Measurements from ENCODE around the gene GTF2F2.
"Not testable (repeated sequence)": the region's sequence is repeated elsewhere in the genome, so short reads cannot be mapped to it uniquely, and the experiment has no call there.

GTF2F2 gene

GRCh38 chr13:45178349-45179162 lies 58.2 kb downstream of the GTF2F2 start:
- peak in 1 of 2 donors; percentile 2 for DNase-seq (ENCODE audit: extremely low read depth in 1 of 2, low read depth in 1 of 2)

DNA sequence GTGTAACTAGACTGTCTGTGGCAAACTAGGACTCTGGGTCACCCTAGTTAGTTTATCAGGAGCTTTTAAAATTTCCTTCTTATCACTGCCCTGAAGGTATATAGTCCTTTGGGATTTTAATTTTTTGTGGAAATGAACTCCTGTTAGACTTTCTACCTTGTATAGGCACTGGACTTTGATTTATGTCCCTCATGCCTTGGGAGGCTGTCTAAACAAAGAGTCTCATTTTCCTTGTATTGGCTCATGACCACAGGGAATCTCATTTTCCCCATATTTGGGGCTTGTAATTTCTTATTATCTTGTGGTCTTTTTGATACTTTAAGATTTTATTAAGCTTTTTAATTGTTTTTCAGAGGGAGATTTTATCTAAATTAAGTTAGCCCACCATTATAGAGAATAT lies 59.1 kb downstream of the GTF2F2 start:
- DNase-seq (ENCODE audit: extremely low read depth in 1 of 2, low read depth in 1 of 2): no peak

- DNase-seq (ENCODE audit: extremely low read depth in 1 of 2, low read depth in 1 of 2): no peak
Observed at GRCh38 chr13:45180303-45180702, 60.0 kb downstream of the GTF2F2 start.

DNA sequence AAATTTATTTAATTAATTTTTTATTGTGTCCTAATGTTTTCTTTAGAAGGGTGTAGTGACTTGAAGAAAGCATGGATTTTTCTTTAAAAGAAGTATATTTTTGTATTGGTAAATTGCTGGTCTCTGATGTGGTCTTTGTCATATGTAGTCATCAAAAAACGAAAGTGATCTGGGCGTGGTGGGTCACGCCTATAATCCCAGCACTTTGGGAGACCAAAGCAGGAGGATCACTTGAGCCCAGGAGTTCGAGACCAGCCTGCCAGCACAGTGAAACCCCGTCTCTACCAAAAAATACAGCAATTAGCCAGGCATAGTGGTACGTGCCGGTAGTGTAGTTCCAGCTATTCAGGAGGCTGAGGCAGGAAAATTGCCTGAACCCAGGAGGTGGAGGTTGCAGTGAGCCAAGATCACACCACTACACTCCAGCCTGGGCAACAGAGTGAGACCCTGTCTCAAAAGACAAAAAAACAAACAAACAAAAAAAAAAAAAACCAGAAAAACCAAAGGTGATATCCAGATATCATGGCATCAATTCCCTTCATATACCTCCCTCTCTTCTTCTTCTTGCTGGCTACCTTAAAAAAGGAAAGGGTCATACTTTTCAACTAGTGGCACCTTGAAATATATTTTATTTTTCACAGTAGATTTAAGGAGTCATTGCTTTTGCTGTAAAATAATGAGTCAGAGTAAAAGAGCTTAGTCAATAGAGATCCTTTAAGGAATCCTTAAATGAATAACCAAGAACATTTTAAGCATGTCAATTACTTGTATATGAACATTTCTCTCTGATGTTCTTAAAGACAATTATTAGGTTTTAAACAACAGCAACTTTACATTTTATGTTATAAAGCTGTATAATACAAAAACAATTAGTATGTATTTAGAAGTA lies 60.6 kb downstream of the GTF2F2 start:
- DNase-seq (ENCODE audit: extremely low read depth in 1 of 2, low read depth in 1 of 2): no peak

GRCh38 chr13:45184693-45185092 lies 64.4 kb downstream of the GTF2F2 start:
- DNase-seq (ENCODE audit: extremely low read depth in 1 of 2, low read depth in 1 of 2): no peak

DNA sequence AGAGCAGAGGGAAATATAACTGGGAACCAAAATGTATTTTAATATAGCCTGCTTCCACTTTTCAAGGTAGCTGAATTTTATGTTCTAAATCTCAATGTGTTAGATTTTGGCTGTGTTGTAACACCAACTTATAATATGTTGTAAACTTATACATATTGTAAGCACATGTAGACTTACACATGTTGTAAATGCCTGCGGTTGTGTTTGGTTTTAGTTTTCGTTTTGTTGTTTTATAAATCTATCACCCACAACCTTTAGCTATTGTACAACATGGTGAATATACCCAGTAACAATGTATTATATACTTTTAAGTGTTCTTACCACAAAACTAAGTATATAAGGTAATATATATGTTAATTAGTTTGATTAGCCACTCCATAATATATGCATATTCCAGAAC lies 65.0 kb downstream of the GTF2F2 start:
- no peak for DNase-seq (ENCODE audit: extremely low read depth in 1 of 2, low read depth in 1 of 2)

- not testable (repeated sequence) for DNase-seq (ENCODE audit: extremely low read depth in 1 of 2, low read depth in 1 of 2)
Observed at GRCh38 chr13:45189077-45189476, 68.8 kb downstream of the GTF2F2 start.

- DNase-seq (ENCODE audit: extremely low read depth in 1 of 2, low read depth in 1 of 2): not testable (repeated sequence)
Observed at GRCh38 chr13:45189511-45189910, 69.2 kb downstream of the GTF2F2 start.

- DNase-seq (ENCODE audit: extremely low read depth in 1 of 2, low read depth in 1 of 2): no peak
Observed at GRCh38 chr13:45191874-45192273, 71.6 kb downstream of the GTF2F2 start.

DNA sequence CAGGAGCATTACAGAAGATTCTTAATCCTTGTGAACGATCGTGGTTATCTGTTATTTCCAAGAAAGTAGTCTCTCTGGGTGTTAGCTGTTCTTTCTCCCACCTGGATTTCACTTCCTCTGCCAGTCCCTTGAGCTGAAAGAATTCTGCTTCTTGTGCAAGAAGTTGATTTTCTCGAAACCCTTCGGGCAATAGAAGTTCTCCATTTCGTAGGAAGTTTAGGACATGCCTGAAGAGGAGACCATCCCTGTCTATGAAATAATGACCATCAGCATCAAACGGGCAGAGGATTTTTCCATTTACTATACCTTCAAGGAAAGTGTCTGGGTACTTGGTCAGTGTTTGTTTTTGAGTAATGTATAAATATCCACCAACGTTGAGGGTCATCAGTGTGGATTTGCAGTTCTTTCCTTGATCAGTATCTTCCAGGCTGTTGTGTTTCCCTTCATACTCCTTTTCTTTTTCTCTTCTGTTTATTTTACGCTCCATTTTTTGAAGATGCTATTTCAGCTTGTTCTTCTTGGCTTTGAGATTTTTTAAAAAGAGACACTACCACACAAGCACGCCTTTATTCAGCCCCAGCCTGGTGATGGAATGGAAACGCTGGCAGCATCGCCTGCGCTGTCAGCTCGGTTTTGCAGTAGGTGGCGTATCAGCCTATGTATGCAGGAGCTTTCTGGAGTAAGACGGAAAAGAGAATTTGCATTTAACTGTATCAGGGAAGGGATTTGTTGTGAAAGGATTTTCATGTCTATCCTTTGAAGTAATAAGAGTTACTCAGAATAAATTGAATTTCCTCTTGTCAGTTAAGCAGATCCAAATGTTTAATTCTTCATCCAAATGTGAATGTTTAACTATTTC lies 74.0 kb downstream of the GTF2F2 start:
- no peak for DNase-seq (ENCODE audit: extremely low read depth in 1 of 2, low read depth in 1 of 2)

DNA sequence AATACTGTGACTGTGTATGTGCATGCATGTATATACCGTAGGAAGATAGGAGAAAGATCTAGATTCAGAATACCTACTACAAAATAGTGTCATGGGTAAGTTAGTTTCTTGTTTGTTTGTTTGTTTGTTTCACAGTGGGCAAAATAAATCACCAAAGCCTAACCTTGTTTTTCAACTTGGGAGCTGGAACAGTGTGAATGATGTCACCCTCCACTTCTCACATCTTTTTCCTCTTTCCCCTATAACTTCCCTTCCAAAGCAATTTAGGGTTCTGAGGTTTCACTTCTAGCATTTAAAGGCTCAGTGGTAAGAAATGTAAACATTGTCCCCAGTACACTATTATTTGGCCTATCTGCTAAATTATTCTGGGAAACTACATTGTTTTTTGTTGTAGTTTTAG lies 75.1 kb downstream of the GTF2F2 start:
- no peak for DNase-seq (ENCODE audit: extremely low read depth in 1 of 2, low read depth in 1 of 2)

GRCh38 chr13:45196096-45196495 lies 75.8 kb downstream of the GTF2F2 start:
- DNase-seq (ENCODE audit: extremely low read depth in 1 of 2, low read depth in 1 of 2): no peak

- no peak for DNase-seq (ENCODE audit: extremely low read depth in 1 of 2, low read depth in 1 of 2)
Observed at GRCh38 chr13:45196622-45197021, 76.3 kb downstream of the GTF2F2 start.

DNA sequence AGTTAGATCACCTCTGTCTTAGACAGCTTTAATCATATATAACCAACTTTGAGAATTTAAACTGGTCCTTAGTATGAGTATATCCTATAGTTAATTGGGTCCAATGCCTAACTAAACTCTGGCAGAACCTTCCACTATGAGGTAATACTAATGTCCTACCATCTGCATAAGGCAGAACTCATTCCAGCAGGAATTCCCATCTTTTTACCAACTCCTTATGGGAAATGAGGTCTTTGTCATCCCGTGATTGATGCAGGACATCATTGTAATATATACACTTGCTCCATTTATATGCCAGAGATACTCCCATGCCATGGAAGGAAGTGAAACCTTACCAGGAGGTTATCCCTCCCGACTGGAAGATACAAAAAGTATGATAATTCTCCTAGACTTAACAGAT lies 77.7 kb downstream of the GTF2F2 start:
- DNase-seq (ENCODE audit: extremely low read depth in 1 of 2, low read depth in 1 of 2): no peak

GRCh38 chr13:45198924-45199323 lies 78.6 kb downstream of the GTF2F2 start:
- no peak for DNase-seq (ENCODE audit: extremely low read depth in 1 of 2, low read depth in 1 of 2)

DNA sequence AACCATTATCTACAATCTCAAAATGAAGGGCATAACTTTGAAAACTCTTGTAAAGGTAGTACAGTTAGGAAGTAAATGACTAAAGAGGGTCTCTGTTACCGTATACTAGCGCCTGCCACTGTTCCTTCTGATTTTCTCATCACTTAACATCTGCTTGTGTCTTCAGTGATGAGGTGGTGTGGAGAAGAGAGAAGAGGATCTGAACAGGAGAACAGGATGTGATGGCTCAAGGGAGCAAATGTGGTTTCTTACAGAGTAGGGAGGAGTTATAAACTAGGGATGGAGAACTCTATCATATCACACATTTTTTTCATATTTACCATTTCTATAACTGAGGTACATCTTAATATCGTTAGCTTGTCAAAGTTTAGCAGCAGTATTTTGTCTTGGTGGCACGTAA lies 79.4 kb downstream of the GTF2F2 start:
- no peak for DNase-seq (ENCODE audit: extremely low read depth in 1 of 2, low read depth in 1 of 2)

GRCh38 chr13:45200701-45201232 lies 80.5 kb downstream of the GTF2F2 start, which contains the start of gene KCTD4:
TSS of gene KCTD4 (minus strand) at chr13:45201045. CDS start at chr13:45194567, 6,478 bp downstream.
- DNase-seq (ENCODE audit: extremely low read depth in 1 of 2, low read depth in 1 of 2): no peak

GRCh38 chr13:45205124-45205523 lies 84.8 kb downstream of the GTF2F2 start:
- DNase-seq (ENCODE audit: extremely low read depth in 1 of 2, low read depth in 1 of 2): no peak

DNA sequence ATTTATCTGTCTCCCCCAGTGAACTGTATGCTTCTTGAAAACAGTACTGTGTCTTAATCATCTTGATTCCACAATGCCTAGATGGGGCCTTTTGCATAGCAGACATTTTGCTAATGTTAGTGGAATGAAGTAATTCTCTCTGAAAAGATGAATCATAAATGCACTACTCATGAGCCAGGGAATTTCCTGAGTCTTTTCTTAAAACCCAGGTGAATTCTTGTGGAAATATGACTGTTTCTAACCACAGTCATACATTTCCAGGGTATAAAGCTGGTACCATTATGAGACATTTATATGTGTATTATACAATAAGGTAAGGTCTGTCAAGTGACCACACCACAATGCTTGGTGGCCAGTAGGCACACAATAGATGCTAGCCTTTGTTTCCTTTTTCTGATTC lies 86.0 kb downstream of the GTF2F2 start:
- peak in 1 of 2 donors; percentile 5 for DNase-seq (ENCODE audit: extremely low read depth in 1 of 2, low read depth in 1 of 2)

DNA sequence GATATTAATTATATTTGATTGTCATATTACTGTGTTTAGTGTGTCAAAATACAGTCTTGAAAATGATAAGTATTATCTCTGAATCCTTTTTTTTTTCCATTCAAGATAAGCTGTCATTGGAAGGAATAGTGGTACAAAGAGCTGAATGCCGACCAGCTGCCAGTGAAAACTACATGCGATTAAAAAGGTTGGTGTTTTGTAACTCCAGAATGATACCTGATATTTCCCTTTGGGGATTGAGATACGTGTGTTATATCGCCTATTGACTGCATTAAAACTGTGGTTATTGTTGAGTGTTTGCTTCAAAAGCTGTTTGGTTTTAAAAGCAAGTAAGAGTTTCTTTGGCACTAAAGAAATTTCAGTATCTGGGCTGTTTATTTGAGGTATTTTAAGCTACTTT lies 87.0 kb downstream of the GTF2F2 start:
- no peak for DNase-seq (ENCODE audit: extremely low read depth in 1 of 2, low read depth in 1 of 2)

DNA sequence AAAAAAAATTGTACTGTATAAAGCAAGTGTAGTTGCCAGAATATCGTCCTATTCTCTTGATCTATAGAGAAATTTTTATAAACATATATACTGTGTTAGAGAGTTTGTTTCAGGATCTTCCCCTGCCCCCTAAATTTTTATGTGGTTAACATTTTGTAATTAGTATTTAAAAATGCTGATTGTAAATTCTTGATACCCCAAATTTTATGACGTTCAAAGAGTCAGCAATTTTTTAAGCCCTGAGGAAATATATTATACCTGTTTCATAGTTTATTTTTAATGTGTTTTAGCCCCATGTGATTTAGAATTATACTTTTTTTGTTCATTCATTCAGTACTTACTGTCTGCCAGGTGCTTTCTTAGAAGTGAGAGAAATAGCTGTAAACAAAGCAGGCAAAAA lies 87.8 kb downstream of the GTF2F2 start:
- no peak for DNase-seq (ENCODE audit: extremely low read depth in 1 of 2, low read depth in 1 of 2)
